ENCODE measurements around the gene RNFT2. TPM values are rescaled to one million over a fixed set of nuclear protein-coding genes. Genes with fewer than 3 reads are reported as not detected.
A peak's percentile ranks its signal among the peaks of the same experiment; 100 is the strongest.
"Not testable (repeated sequence)": the region's sequence is repeated elsewhere in the genome, so short reads cannot be mapped to it uniquely, and the experiment has no call there.

Gene RNFT2
- total RNA-seq, 1 donor from 2014 or later = 0.45 TPM

DNA sequence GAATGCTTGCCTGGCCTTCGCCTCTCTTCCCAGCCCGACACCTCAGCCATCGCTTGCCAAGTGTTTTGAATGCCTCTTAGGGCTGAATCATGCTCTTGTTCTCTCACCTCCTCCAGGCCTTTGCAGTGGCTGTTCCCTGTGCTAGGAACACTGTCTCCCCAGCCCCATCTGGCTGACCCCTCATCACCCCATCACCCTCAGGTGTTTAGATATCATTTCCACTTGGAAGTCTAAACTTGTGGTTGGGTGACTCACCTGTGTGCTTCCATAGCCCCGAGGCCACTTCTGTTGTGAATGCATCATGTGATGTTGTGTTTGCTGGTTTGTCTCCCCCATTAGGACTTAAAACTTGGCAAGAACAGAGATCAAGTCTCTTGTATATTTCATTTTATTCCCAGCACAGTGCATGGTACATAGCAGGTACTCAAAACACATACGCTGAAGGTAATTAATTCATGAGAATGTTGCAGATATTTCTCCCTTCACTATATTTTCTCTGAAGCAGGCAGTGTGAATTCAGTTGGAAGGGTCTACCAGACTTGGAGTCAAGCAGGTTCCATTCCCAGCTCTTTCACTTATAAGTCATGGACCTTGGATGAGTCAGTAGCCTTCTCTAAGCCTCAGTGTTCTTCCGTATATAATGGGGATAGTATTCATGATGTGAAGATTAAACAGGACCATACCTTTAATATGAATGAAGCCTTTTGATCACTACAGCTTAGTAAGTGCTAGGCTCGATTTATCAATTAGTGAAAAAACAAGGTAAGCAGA is 75.3 kb downstream of the RNFT2 start:
- intact Hi-C loops (cut with micrococcal nuclease) = no loop called here
- DNase-seq (no peak), ATAC-seq (no peak)

DNA sequence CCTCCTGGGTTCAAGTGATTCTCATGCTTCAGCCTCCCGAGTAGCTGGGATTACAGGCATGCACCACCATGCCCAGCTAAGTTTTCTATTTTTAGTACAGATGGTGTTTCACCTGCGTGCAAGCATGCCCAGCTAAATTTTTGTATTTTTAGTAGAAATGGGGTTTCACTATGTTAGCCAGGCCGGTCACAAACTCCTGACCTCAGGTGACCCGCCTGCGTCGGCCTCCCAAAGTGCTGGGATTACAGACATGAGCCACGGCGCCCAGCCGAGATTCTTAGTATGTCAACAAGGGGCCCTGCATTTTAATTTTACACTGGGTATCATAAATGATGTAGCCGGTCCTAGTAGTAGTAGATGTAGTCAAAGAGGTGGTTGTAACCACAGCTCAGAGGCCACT is 76.7 kb downstream of the RNFT2 start:
- DNase-seq; intact Hi-C loops (cut with micrococcal nuclease); ATAC-seq: not testable (repeated sequence)

DNA sequence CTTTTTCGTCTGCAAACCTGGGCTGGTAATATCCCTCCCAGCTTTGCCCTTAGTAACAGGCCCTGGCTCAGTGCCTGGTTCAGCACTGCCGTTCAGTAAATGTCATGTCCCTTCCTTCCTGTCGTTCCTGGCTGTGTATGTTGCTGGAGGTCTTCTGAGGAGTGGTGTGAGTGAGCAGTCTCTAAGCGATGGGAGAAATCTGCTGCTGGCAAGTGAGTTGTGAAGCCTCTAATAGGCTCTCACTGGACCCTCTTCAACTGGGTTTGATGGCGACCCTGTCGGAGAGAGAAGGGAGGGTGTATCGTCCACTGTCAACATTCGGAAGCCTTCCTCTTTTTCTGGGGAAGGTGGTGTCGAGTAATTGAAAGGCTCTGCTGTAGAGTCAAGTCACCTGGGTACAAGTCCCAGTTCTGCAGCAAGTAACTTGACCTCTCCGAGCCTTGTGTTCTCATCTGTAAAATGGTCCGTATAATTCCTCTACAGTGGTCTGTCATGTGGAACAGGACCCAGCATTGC is 80.3 kb downstream of the RNFT2 start:
- intact Hi-C loops (cut with micrococcal nuclease) = no loop called here
- DNase-seq (peak; percentile 62), ATAC-seq (peak; percentile 37)

GRCh38 chr12:116818948-116819832 is 81.1 kb downstream of the RNFT2 start:
- intact Hi-C loops (cut with micrococcal nuclease) = no loop called here
- peak; percentile 95 for DNase-seq
- ATAC-seq = peak; percentile 98

GRCh38 chr12:116820064-116820656 is 82.0 kb downstream of the RNFT2 start:
- DNase-seq (no peak), ATAC-seq (no peak)
- intact Hi-C loops (cut with micrococcal nuclease) = no loop called here

- DNase-seq (no peak), ATAC-seq (no peak)
- intact Hi-C loops (cut with micrococcal nuclease) = no loop called here
These were observed 83.2 kb downstream of the RNFT2 start for GRCh38 chr12:116821291-116821690.

DNA sequence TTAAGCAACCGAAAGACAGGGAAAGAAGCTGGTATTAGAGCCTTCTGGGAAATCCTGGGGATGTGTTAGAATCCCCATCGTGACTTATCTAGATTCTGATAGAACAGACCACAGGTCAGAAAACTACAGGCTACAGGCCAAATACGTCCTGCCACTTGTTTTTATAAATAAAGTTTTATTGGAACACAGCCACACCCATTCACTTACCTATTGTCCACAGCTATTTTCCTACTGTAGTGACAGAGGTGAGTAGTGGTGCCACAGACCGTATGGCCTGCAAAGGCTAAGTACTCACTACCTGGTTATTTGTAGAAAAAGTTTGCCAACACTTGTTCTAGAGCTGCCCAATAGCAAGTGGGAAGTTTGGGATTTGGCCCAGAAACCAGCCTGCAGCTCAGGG is 89.3 kb downstream of the RNFT2 start:
- no peak for DNase-seq
- intact Hi-C loops (cut with micrococcal nuclease) = no loop called here
- no peak for ATAC-seq

DNA sequence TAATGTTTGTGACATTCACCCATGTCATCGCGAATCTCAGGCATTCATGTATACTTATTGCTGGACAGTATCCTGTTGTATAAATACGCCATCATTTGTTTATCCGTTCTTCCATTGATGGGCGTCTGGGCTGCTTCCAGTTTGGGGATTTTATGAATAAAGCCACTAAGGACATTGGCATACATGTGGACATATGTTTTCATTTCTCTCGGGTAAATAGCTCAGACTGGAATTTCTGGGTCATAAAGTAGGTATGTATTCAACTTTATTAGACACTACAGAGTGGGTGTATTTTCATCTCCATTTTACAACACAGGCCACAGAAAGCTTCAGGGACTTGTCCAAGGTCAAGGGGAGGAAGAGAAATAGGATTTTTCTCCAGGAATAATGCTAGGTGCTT is 94.2 kb downstream of the RNFT2 start:
- no peak for DNase-seq
- ATAC-seq = no peak
- intact Hi-C loops (cut with micrococcal nuclease) = no loop called here

DNA sequence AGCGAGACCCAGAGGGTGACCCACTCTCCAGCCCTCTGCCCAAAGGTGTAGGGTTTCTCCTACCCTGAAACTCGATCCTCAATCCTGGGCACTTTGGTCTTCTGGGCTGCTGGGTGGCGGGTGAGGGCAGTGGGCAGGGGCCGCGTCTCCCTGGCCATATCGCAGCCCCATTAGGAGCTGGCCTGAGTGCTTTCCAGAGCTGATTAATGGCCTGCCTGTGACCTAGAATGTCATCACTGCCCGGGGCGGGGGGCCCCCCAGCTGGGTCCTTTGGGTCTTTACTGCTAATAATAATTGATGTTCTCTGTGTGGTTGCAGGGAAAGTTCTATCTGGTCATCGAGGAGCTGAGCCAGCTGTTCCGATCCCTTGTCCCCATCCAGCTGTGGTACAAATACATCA is 95.4 kb downstream of the RNFT2 start:
- intact Hi-C loops (cut with micrococcal nuclease) = no loop called here

DNA sequence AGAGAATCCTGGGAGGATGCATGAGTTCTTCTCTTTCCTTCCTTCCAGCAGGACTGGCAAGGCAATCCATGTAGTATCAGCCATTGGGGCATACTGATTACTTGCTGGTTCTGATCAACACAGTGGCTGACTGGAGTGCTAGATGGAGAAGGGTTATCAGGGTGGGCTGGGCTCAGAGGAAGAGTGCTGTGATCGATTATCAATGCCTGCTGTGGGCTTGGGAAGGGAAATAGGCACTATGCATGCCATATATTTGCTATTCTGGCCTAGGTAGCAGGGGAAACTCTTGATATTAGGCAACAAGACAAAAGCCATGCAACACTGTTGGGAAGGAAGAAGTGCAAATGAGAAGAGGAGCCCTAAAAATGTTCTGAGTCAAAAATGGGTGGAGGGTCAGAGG is 97.4 kb downstream of the RNFT2 start:
- DNase-seq = no peak
- no peak for ATAC-seq
- intact Hi-C loops (cut with micrococcal nuclease) = no loop called here

More for the DNA sequence above, 95.4 kb downstream of the RNFT2 start:
- no peak for DNase-seq
- no peak for ATAC-seq

GRCh38 chr12:116837097-116837496 is 99.0 kb downstream of the RNFT2 start:
- DNase-seq (no peak), ATAC-seq (no peak)
- intact Hi-C loops (cut with micrococcal nuclease) = no loop called here

- no peak for DNase-seq
- no peak for ATAC-seq
- intact Hi-C loops (cut with micrococcal nuclease) = no loop called here
These were observed 100.2 kb downstream of the RNFT2 start for GRCh38 chr12:116838365-116838764.

DNA sequence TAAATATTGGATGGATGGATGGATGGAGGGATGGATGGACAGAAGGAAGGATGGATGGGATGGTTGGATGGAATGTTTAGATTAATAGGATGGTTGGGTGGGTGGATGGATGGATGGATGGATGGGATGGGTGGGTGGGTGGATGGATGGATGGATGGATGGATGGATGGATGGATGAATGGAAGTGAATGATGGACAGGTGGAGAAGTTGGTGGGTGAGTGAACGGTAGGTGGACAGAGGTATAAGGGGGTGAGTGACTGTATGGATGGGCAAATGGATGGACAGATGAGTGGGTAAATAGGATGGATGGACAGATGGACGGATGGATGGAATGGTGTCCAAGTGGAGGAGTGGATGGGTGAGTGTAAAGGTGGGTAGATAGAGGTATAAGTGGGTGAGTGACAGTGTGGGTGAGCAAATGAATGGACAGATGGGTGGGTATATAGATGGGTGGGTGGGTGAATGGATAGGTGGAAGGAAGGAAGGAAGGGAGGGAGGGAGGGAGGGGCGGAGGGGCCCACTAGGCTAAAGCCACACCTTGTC is 101.2 kb downstream of the RNFT2 start:
- intact Hi-C loops (cut with micrococcal nuclease) = no loop called here
- DNase-seq (no peak), ATAC-seq (no peak)

DNA sequence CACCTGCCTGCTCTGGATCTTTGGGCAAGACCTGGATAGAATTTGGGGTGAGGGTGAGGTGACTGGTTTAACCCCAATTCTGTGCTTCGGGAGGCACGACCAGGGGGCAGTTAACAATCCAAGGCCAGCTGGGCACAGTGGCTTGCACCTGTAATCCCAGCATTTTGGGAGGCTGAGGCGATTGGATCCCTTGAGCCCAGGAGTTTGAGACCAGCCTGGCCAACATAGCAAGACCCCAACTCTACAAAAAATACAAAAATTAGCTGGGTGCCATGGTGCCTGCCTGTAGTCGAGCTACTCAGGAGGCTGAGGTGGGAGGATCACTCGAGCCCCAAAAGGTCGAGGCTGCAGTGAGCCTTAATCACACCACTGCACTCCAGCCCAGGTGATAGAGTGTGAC is 105.0 kb downstream of the RNFT2 start:
- no peak for ATAC-seq
- intact Hi-C loops (cut with micrococcal nuclease) = no loop called here
- no peak for DNase-seq

DNA sequence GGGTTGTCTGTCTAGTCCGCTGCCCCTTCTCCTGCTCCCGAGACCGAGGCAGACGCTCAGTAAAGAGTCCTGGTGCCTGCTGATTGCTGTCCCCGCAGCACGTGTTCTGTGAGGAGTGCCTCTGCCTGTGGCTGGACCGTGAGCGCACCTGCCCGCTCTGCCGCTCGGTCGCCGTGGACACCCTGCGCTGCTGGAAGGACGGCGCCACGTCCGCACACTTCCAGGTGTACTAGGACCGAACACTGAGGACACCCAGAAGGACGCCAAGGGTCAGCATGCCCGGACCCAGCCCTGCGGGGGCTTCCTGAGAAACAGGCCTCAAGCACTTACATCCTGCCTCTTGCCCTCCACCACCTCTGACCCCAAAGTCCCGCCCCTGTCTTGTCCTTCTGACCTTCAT is 111.1 kb downstream of the RNFT2 start:
- no peak for DNase-seq
- ATAC-seq = no peak
- intact Hi-C loops (cut with micrococcal nuclease) = no loop called here

GRCh38 chr12:116852303-116852702 is 114.2 kb downstream of the RNFT2 start:
- no peak for ATAC-seq
- intact Hi-C loops (cut with micrococcal nuclease) = no loop called here
- DNase-seq = no peak

- intact Hi-C loops (cut with micrococcal nuclease) = no loop called here
- no peak for ATAC-seq
- no peak for DNase-seq
These were observed 115.4 kb downstream of the RNFT2 start for GRCh38 chr12:116853507-116853906.

GRCh38 chr12:116855744-116856470 is 117.8 kb downstream of the RNFT2 start:
- ATAC-seq = no peak
- no peak for DNase-seq
- intact Hi-C loops (cut with micrococcal nuclease) = no loop called here

GRCh38 chr12:116856729-116857128 is 118.6 kb downstream of the RNFT2 start:
- ATAC-seq (no peak), DNase-seq (no peak)
- intact Hi-C loops (cut with micrococcal nuclease) = no loop called here

Data from left ventricle myocardium superior (tissue), 1 donor.